NCI-H345 treated with DMSO at 0.1 percent for 48 hours (cell line): Measurements from ENCODE around the gene ID1.

Experiments
- DNase-seq: peaks from one replicate; lab custom pipeline; 2025; ENCODE audit not compliant: unreplicated experiment; lab: John Stamatoyannopoulos, UW

The ID1 gene

GRCh38 chr20:31605031-31605901, at the start of gene ID1:
Gene ID1, plus strand, starts transcription at chr20:31605289. Its CDS starts 99 bp downstream, at chr20:31605388.
- peak; percentile 97 for DNase-seq

DNA sequence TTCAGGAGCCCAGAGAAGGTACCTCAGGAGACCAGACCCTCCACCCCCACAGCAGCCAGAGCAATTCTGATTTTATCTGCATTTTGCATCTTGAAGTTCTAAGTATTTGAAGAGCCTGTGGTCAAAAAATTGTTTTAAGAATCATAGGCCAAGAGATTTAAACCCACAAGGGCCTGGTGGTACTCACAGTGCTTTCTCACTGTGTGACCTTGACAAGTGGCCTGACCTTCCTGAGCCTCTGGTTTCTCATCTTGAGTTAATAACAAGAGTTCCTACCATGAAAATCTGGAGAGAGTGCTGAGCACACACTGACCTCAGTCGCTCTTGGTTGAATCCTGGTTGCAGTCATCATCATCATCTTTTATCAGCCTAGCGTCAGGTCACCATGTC, 45.4 kb upstream of the ID1 start:
- no peak for DNase-seq

GRCh38 chr20:31560094-31560745, 44.9 kb upstream of the ID1 start:
- peak; percentile 56 for DNase-seq

GRCh38 chr20:31560746-31561598, 44.1 kb upstream of the ID1 start:
- DNase-seq, result no peak

DNA sequence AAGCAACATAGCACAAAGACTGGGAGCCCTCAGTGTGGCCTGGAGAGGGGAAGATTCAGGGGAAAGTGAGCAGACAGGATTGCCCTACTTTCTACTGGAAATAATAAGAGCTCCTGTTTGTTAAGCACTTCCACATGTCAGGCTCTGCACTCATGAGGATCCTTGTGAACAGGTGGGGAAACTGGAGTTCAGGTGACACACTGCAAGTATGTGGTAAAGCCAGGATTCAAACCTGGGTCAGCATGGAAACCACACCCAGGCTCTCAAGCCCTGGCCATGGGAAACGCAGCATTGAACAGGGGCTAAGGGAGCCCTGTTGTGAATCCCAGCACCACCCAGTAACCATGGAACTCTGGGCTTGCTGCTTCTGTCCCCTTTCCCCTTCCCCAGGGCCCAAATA, 42.8 kb upstream of the ID1 start:
- no peak for DNase-seq

DNA sequence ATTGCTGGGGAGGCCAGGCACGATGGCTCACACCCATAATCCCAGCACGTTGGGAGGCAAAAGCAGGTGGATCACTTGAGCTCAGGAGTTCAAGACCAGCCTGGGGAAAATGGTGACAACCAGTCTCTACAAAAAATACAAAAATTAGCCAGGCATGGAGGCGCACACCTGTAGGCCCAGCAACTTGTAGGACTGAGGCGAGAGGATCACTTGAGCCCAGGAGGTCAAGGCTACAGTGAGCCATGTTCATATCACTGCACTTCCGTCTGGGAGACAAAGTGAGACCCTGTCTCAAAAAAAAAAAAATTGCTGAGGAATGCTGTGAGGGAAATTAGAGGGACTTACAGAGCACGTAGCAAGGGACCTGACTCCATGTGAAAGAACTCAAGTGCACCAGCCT, 40.8 kb upstream of the ID1 start:
- DNase-seq, result no peak

DNA sequence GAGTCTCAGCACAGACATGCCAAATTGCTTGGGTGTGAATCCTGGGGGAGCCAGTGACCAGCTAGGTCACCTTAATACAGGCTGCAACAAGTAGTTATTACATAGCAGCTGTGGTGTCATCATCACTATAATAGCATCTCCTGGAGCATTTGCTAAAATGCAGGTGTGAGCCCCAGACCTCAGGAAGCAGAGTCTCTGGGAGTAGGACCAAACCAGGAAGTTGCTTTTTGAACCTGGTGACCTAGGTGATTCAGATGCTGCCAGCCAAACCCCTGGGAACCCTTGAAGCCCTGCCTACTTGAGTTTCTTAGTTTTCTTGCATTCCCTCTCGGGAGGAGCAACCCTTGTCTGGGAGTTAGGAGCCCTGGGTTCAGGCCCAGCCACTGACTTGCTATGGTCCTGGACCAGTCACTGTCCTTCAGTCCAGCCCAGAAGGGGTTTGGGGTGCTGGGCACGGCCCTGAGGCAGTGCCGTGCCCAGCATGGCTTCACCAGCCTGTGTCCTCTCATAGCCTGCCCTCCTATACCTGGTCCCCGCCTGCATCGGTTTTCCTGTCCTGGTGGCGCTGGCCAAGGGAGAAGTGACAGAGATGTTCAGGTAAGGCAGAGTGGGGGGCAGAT, 39.3 kb upstream of the ID1 start:
- no peak for DNase-seq

- DNase-seq, result no peak
Observed at GRCh38 chr20:31566319-31566657, 38.8 kb upstream of the ID1 start.

GRCh38 chr20:31566658-31567379, 38.3 kb upstream of the ID1 start:
- DNase-seq, result peak; percentile 90

DNA sequence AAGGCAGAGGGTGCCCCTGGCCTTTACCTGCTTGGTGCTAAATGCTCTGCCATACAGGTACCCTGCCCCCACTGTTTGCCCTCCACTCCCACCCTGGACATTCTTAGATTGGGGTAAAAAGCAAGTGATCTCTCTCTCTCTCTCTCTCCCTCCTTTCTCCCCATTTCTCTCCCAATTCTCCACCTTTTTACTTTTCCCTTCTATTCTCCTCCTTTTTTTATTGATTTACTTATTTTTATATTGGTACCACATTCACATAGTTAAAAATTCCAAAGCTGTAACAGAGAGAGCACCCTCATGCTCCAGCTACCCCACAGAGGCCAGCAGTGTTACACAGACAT, 37.7 kb upstream of the ID1 start:
- DNase-seq, result no peak

DNA sequence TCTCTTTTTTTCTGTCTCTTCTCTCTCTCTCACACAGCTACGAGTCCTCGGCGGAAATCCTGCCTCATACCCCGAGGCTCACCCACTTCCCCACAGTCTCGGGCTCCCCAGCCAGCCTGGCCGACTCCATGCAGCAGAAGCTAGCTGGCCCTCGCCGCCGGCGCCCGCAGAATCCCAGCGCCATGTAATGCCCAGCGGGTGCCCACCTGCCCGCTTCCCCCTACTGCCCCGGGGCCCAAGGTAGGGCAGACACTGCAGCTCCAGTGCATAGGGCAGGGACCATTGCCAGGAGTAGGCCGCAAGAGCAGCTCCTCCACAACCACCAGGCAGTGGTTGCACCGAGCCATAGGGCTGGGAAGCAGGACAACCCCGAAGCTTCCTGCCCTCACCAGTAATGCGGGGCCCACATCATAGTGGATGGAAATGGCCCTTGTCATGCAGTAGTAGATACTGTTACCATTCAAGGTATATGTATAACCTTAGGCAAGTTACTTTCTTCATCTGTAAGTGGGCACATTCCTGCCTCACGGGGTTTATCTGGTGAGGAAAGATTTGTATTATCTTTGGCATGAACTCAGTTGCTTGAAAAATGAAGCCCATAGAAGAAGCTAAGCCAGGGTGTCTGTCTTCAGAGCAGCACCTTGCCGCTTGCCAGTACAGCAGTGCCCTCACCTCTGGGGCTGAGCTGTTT, 36.9 kb upstream of the ID1 start:
- DNase-seq, result no peak

DNA sequence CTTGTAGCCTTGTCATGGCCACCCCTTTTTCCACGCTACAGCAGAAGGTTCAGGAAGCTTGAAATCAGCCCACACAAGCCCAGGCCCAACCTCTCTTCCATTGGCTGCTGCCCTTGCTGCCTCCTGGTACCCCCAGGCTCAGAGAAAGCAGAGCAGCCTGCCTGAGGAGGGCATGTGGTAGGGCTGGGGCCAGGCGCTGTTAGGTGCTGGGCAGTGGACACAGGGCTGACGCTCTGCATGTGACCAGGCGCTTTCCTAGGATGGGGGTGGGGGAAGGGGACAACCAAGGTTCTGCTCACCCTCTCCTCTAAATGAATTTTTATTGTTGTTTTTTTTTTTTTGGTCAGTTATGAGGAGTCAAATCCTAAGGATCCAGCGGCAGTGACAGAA, 36.3 kb upstream of the ID1 start:
- no peak for DNase-seq

- DNase-seq, result peak; percentile 23
Observed at GRCh38 chr20:31569163-31570020, 35.7 kb upstream of the ID1 start.

GRCh38 chr20:31570021-31570463, 35.0 kb upstream of the ID1 start:
- no peak for DNase-seq

DNA sequence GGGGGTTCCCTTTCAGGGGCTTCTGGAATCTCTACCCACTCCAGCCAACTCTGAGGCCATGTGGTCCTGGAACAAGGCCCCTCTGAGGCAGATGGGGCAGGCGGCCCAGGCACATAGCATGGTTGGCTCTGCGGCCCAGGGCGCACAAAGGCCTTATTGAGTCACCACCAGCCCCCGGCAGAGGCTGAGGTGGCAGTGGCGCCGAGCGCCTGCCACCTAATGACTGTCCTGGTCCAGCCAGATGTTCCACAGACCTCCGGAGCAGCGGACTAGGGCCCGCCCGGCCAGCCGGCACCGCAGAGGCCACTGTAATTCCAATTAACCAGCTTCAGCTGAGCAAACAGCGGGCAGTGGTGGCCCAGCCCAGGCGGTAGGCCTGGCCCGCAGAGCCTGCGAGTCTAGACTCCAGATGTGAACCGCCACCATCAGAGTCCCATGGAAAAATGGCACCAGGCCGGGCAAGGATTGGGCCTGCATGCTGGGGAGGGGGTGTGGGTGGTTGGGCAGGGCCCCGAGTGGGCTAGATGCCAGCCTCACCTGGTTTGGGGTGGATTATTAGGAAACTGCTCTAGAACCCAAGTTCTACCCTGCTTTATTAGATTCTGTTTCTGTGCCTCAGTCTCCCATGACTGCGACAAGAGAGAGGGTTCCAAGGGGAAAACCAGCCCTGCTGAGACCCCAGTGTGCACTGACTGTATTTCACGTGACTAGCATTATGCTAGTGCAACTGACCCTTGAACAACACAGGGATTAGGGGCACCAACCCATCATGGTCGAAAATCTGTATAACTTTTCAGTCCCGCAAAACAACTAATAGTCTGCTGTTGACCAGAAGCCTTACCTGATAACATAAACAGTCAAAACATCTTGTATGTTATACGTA, 34.1 kb upstream of the ID1 start:
- DNase-seq, result no peak

GRCh38 chr20:31572042-31572700, 32.9 kb upstream of the ID1 start:
- no peak for DNase-seq

GRCh38 chr20:31572701-31573554, 32.2 kb upstream of the ID1 start:
- peak; percentile 97 for DNase-seq
